Pancreas (tissue), 10 donors: Measurements from ENCODE around the gene HBP1. TPM values are rescaled to one million over a fixed set of nuclear protein-coding genes. Genes with fewer than 3 reads are reported as not detected.

ENCODE experiments used
- ATAC-seq, 4 donors: fragments of 200-7000 bp; cut with Tn5 transposase; one replicate each; pipeline versions ENCODE4 v1.8.0 to v1.9.1; 2020; ENCODE audit warnings: mild to moderate bottlenecking in 4 of 4, moderate library complexity in 4 of 4
- DNase-seq, 6 donors: peaks; one replicate each; pipeline ENCODE4 v3.0.0-alpha.2; 2020
- FAIRE-seq: peaks from 2 replicates; lab custom pipeline; 2012; peaks lifted over from hg19 to GRCh38; lab: Jason Lieb, UNC
- H3K27ac ChIP-seq, 4 donors: fragments of 200-600 bp; sonication (generic); 1 replicate in 3 of 4; 2 replicates in 1 of 4; pipeline versions ENCODE4 v1.5.0 to v1.8.0; 2020
- H3K27me3 ChIP-seq, 4 donors: fragments of 200-600 bp; one replicate each; pipeline ENCODE4 v1.8.0; 2021
- H3K36me3 ChIP-seq, 3 donors: fragments of 200-600 bp; sonication (generic) in 1 of 3; one replicate each; pipeline versions ENCODE4 v1.5.0 to v1.8.0; 2020 to 2021
- H3K4me1 ChIP-seq, 3 donors: fragments of 200-600 bp; one replicate each; pipeline ENCODE4 v1.8.0; 2021
- H3K4me3 ChIP-seq, 4 donors: fragments of 200-600 bp; sonication (generic) in 2 of 4; one replicate each; pipeline versions ENCODE4 v1.5.0 to v1.8.0; 2020 to 2021
- H3K9me3 ChIP-seq, 4 donors: fragments of 200-600 bp; one replicate each; pipeline ENCODE4 v1.8.0; 2021
- CTCF ChIP-seq, 4 donors: fragments of 200-600 bp; sonication (generic) in 3 of 4; IDR thresholded peaks; one replicate each; pipeline versions ENCODE4 v1.5.0 to v1.8.0; 2021; ENCODE audit warnings: antibody characterized with exemption in 4 of 4
- WGBS, 2 donors: extraction: QIAGEN DNeasy Blood & Tissue Kit; methylation state at CpG; one replicate each; pipeline ENCODE4 v1.1.7; 2013; 5-methylcytosine and 5-hydroxymethylcytosine counted together
- intact Hi-C, 3 donors: fragments of 100-400 bp; cut with DNase I; formaldehyde crosslinking; loops; one replicate each; pipeline versions ENCODE4 v1.11.1 to v1.14.2; 2022
- polyA plus RNA-seq, 2 donors: library from polyadenylated mRNA; stranded (reverse); fragments of 200-250 nt; gene quantifications; one replicate each; pipeline ENCODE4 v1.2.3, GENCODE V29; 2013
- total RNA-seq, 6 donors: library from RNA; stranded (reverse); fragmentation: NEBNext Ultra II Directional in 4 of 6; extraction: Animal tissue kit (Norgen Biotek cat#: 25700) in 4 of 6; gene quantifications; one replicate each; pipeline versions ENCODE4 v1.2.1 to v1.2.4, GENCODE V29; 2021 to 2023
- donor health status: healthy with polysubstance abuse.
- donor health status: DM: no; HTN: no; CAD: no; lungs with moderate emphysema.
- donor health status: DM: no; HTN: no; CAD: no.
- donor health status: control.
- donor health status: control.
- donor health status: Bipolar disorder and iron deficiency.
- donor health status: DM: yes; HTN: yes; CAD: no.
- donor health status: DM: no; HTN: no; CAD: no.
- donor health status: DM: no; HTN: no; CAD: no.
- donor health status: DM: yes; HTN: yes; CAD: no.

The HBP1 gene
- total and polyA plus RNA-seq, 8 donors, result 13.3 to 50.4 (median 27.6) TPM

GRCh38 chr7:107248551-107249316 is 79.9 kb downstream of the HBP1 start:
- 96 to 98% methylated on average over 5 of the region's 5 CpGs for WGBS, 2 donors
- Histone ChIP-seq H3K9me3 (no peaks in the 10 kb centered on the region), H3K27me3 (no peaks in the 10 kb centered on the region), H3K27ac (no peak overlapping the region), H3K36me3 (no peaks in the 10 kb centered on the region), H3K4me3 (no peak overlapping the region), H3K4me1 (no peaks in the 10 kb centered on the region)
- DNase-seq (no peak), ATAC-seq (no peak), FAIRE-seq (no peak)
- intact Hi-C loops, result no loop called here
- no peak for TF ChIP-seq CTCF (IDR thresholded peaks at IDR 0.05)

- H3K27ac ChIP-seq, result no peak overlapping the region
- H3K36me3 ChIP-seq, result no peaks in the 10 kb centered on the region
- H3K4me3 ChIP-seq, result no peak overlapping the region
- intact Hi-C loops, result no loop called here
- DNase-seq (no peak), FAIRE-seq (no peak), ATAC-seq (no peak)
- no peak for TF ChIP-seq CTCF (IDR thresholded peaks at IDR 0.05)
- H3K4me1 ChIP-seq, result no peaks in the 10 kb centered on the region
- 86 to 88% methylated on average over 3 of the region's 3 CpGs for WGBS, 2 donors
- H3K27me3 ChIP-seq, result no peaks in the 10 kb centered on the region
- H3K9me3 ChIP-seq, result no peaks in the 10 kb centered on the region
Measured at GRCh38 chr7:107251963-107252362, 83.2 kb downstream of the HBP1 start.

Other genes starting within 250 kb of the HBP1 start
- 1 to 10 TPM; 5.8 to 9.5 (median 7.5) TPM for gene PRKAR2B, start 124.3 kb upstream of the HBP1 start, total RNA-seq
- gene PRKAR2B, start 124.3 kb upstream of the HBP1 start, polyA plus RNA-seq, result 1 to 10 TPM; 7.1 to 9.9 TPM